Peyer's patch (tissue), 4 donors: ENCODE results near the gene CNNM2.

Source experiments
- POLR2A ChIP-seq, 2 donors: fragments of 450-650 bp; IDR thresholded peaks; one replicate each; pipeline ENCODE4 v1.5.1; 2017; ENCODE audit warnings: antibody characterized with exemption in 2 of 2, mild to moderate bottlenecking in 2 of 2, moderate library complexity in 2 of 2
- TF ChIP-seq, protein P1 (sequence below), 6 experiments: fragments of 450-650 bp in 4 of 6; fragments of 200-600 bp in 2 of 6; sonication (generic) in 1 of 6; IDR thresholded peaks; one replicate each; pipeline ENCODE4 v1.5.1; 2017 to 2019; ENCODE audit warnings: antibody characterized with exemption in 6 of 6, mild to moderate bottlenecking in 3 of 6, moderate library complexity in 1 of 6

DNA sequence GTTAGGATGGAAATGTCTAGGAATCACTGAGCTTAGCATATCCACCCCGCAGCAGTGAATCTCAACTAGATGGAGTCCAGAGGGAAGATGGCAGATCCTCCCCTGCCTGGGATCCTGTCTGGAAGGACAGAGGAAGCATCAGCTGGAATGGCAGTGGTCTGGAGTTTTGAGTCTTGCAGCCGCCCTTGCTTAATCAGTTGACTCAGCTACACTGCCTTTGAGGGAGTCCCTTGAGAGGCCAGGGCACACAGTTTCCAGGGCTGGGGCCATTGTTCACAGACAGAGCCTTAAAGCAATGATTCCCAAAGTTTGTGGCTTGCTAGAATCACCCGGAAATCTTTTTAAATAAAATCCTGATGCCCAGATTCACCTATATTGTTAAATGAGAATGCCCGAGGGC lies 146.9 kb downstream of the CNNM2 start:
- TF ChIP-seq, protein P1, sequence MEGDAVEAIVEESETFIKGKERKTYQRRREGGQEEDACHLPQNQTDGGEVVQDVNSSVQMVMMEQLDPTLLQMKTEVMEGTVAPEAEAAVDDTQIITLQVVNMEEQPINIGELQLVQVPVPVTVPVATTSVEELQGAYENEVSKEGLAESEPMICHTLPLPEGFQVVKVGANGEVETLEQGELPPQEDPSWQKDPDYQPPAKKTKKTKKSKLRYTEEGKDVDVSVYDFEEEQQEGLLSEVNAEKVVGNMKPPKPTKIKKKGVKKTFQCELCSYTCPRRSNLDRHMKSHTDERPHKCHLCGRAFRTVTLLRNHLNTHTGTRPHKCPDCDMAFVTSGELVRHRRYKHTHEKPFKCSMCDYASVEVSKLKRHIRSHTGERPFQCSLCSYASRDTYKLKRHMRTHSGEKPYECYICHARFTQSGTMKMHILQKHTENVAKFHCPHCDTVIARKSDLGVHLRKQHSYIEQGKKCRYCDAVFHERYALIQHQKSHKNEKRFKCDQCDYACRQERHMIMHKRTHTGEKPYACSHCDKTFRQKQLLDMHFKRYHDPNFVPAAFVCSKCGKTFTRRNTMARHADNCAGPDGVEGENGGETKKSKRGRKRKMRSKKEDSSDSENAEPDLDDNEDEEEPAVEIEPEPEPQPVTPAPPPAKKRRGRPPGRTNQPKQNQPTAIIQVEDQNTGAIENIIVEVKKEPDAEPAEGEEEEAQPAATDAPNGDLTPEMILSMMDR (IDR thresholded peaks at IDR 0.05), result no peak
- no peak for TF ChIP-seq POLR2A (IDR thresholded peaks at IDR 0.05)
